Nephron progenitor cell (in vitro differentiated cells): ENCODE measurements around the gene CIDEB.
A peak's percentile ranks its signal among the peaks of the same experiment; 100 is the strongest.

Source experiments
- DNase-seq: peaks from one replicate; pipeline ENCODE4 v3.0.0; 2021
- H3K27ac Mint-ChIP-seq: 2 replicates; pipeline ENCODE4 v1.8.0; 2021; ENCODE audit warnings: mild to moderate bottlenecking, moderate library complexity, mixed read lengths
- H3K27me3 Mint-ChIP-seq: 2 replicates; pipeline ENCODE4 v1.8.0; 2021; ENCODE audit warnings: mild to moderate bottlenecking, low read depth, mixed read lengths; ENCODE audit not compliant: poor library complexity
- H3K36me3 Mint-ChIP-seq: 2 replicates; pipeline ENCODE4 v1.8.0; 2021; ENCODE audit warnings: low read depth, mixed read lengths
- H3K4me1 Mint-ChIP-seq: 2 replicates; pipeline ENCODE4 v1.8.0; 2021; ENCODE audit warnings: mixed read lengths
- H3K4me3 Mint-ChIP-seq: 2 replicates; pipeline ENCODE4 v1.8.0; 2021; ENCODE audit warnings: mild to moderate bottlenecking, moderate library complexity, mixed read lengths
- H3K9me3 Mint-ChIP-seq: 2 replicates; pipeline ENCODE4 v1.8.0; 2021; ENCODE audit warnings: mild to moderate bottlenecking, moderate library complexity, mixed read lengths
- CTCF ChIP-seq: fragments of 200-600 bp; sonication (generic); IDR thresholded peaks from 2 replicates; pipeline ENCODE4 v1.5.0; 2021; ENCODE audit warnings: antibody characterized with exemption

The CIDEB gene

GRCh38 chr14:24340606-24341005 is 32.8 kb upstream of the CIDEB start:
- no peak for TF ChIP-seq CTCF
- no peak for DNase-seq

GRCh38 chr14:24339284-24340151 is 31.7 kb upstream of the CIDEB start, which contains the start of gene RIPK3:
TSS of gene RIPK3 (minus strand) at chr14:24339991. CDS start at chr14:24339826, 165 bp downstream.
- peaks cover 53% of the 10 kb centered on the region for H3K4me1 Mint-ChIP-seq
- peaks cover 99% of the 10 kb centered on the region for H3K27me3 Mint-ChIP-seq
- peak within 1 kb of the TSS; percentile 70 for H3K4me3 Mint-ChIP-seq
- peak; percentile 66 for DNase-seq
- no peaks in the 10 kb centered on the region for H3K9me3 Mint-ChIP-seq
- H3K27ac Mint-ChIP-seq, result no peak within 1 kb of the TSS
- TF ChIP-seq CTCF, result no peak
- no peaks in the 10 kb centered on the region for H3K36me3 Mint-ChIP-seq

More at GRCh38 chr14:24340606-24341005, 32.8 kb upstream of the CIDEB start:
- H3K27ac Mint-ChIP-seq, result no peak overlapping the region
- H3K9me3 Mint-ChIP-seq, result no peaks in the 10 kb centered on the region
- no peaks in the 10 kb centered on the region for H3K36me3 Mint-ChIP-seq
- peaks cover 45% of the 10 kb centered on the region for H3K4me1 Mint-ChIP-seq
- H3K4me3 Mint-ChIP-seq, result no peak overlapping the region
- peaks cover 99% of the 10 kb centered on the region for H3K27me3 Mint-ChIP-seq

- Mint-ChIP-seq H3K9me3 (no peaks in the 10 kb centered on the region), H3K4me1 (peaks cover 53% of the 10 kb centered on the region), H3K4me3 (peak overlapping the region; percentile 70), H3K27me3 (peaks cover 99% of the 10 kb centered on the region), H3K27ac (no peak overlapping the region), H3K36me3 (no peaks in the 10 kb centered on the region)
- DNase-seq, result no peak
- TF ChIP-seq CTCF, result no peak
Observed at GRCh38 chr14:24338843-24339242, 31.1 kb upstream of the CIDEB start.

GRCh38 chr14:24337824-24338175 is 30.0 kb upstream of the CIDEB start:
- Mint-ChIP-seq H3K4me1 (peaks cover 56% of the 10 kb centered on the region), H3K27ac (no peak overlapping the region), H3K9me3 (no peaks in the 10 kb centered on the region), H3K36me3 (no peaks in the 10 kb centered on the region), H3K4me3 (no peak overlapping the region), H3K27me3 (peaks cover 100% of the 10 kb centered on the region)
- TF ChIP-seq CTCF, result no peak
- no peak for DNase-seq

- peak overlapping the region; percentile 55 for H3K4me3 Mint-ChIP-seq
- no peak for DNase-seq
- peaks cover 61% of the 10 kb centered on the region for H3K4me1 Mint-ChIP-seq
- H3K9me3 Mint-ChIP-seq, result no peaks in the 10 kb centered on the region
- no peaks in the 10 kb centered on the region for H3K36me3 Mint-ChIP-seq
- TF ChIP-seq CTCF, result no peak
- no peak overlapping the region for H3K27ac Mint-ChIP-seq
- H3K27me3 Mint-ChIP-seq, result peaks cover 100% of the 10 kb centered on the region
Observed at GRCh38 chr14:24337144-24337823, 29.5 kb upstream of the CIDEB start.
